HepG2 (cell line): ENCODE data around the gene AGXT. TPM values are rescaled to one million over a fixed set of nuclear protein-coding genes. Genes with fewer than 3 reads are reported as not detected.

Experiments used
- BCL3 ChIP-seq: sonication (generic); formaldehyde crosslinking; IDR thresholded peaks from 2 replicates; pipeline ENCODE4 v1.5.1; 2020; ENCODE audit warnings: mild to moderate bottlenecking, missing genetic modification reagents, moderate library complexity
- CBX5 ChIP-seq: sonication (generic); formaldehyde crosslinking; IDR thresholded peaks from 2 replicates; pipeline ENCODE4 v1.4.0; 2020; ENCODE audit warnings: missing genetic modification reagents, borderline replicate concordance
- CHCHD3 ChIP-seq: sonication (generic); formaldehyde crosslinking; IDR thresholded peaks from 2 replicates; pipeline ENCODE4 v1.8.0; 2022; ENCODE audit warnings: mild to moderate bottlenecking, missing genetic modification reagents, moderate library complexity
- MEIS1 ChIP-seq: sonication (generic); formaldehyde crosslinking; IDR thresholded peaks from 2 replicates; pipeline ENCODE4 v1.9.0; 2021; ENCODE audit warnings: mild to moderate bottlenecking, missing genetic modification reagents, moderate library complexity, borderline replicate concordance
- NFYC ChIP-seq: IDR thresholded peaks from 2 replicates; pipeline ENCODE4 v1.6.1; 2016; ENCODE audit warnings: missing genetic modification reagents, missing compliant biosample characterization
- POLR2G ChIP-seq: fragments of 200-400 bp; formaldehyde crosslinking; IDR thresholded peaks from 2 replicates; pipeline ENCODE4 v1.6.1; 2018; ENCODE audit warnings: mild to moderate bottlenecking, low read depth, low read length, moderate library complexity
- RARG ChIP-seq: sonication (generic); formaldehyde crosslinking; IDR thresholded peaks from 2 replicates; pipeline ENCODE4 v1.4.0; 2020; ENCODE audit warnings: low read depth, mild to moderate bottlenecking, missing genetic modification reagents
- RBFOX2 ChIP-seq: fragments of 200-400 bp; formaldehyde crosslinking; IDR thresholded peaks from 2 replicates; pipeline ENCODE4 v1.6.1; 2017; ENCODE audit warnings: low read depth, mild to moderate bottlenecking, low read length
- SAP130 ChIP-seq: IDR thresholded peaks from 2 replicates; pipeline ENCODE4 v1.6.1; 2016; ENCODE audit warnings: low read depth
- SNAPC2 ChIP-seq: sonication (generic); formaldehyde crosslinking; IDR thresholded peaks from 2 replicates; pipeline ENCODE4 v1.8.1; 2022; ENCODE audit warnings: mild to moderate bottlenecking, missing genetic modification reagents
- UBTF ChIP-seq: sonication (generic); formaldehyde crosslinking; IDR thresholded peaks from 2 replicates; pipeline ENCODE4 v1.4.0; 2020; ENCODE audit warnings: mild to moderate bottlenecking, missing genetic modification reagents
- ZBTB43 ChIP-seq: sonication (generic); formaldehyde crosslinking; conservative IDR thresholded peaks from 2 replicates; pipeline ENCODE4 v1.4.0; 2020; ENCODE audit warnings: missing genetic modification reagents
- ZBTB49 ChIP-seq: sonication (generic); formaldehyde crosslinking; IDR thresholded peaks from 2 replicates; pipeline ENCODE4 v1.4.0; 2020; ENCODE audit warnings: missing genetic modification reagents, borderline replicate concordance
- ZNF280D ChIP-seq: sonication (generic); formaldehyde crosslinking; IDR thresholded peaks from 2 replicates; pipeline ENCODE4 v1.5.1; 2020; ENCODE audit warnings: mild to moderate bottlenecking, missing genetic modification reagents
- ZNF574 ChIP-seq: sonication (generic); formaldehyde crosslinking; IDR thresholded peaks from 2 replicates; pipeline ENCODE4 v1.4.0; 2020; ENCODE audit warnings: missing genetic modification reagents
- polyA plus RNA-seq, 8 experiments: library from polyadenylated mRNA; depleted of rRNA in 3 of 8; stranded (reverse) in 7 of 8; unstranded in 1 of 8; fragments of >200 nt; fragmentation: Illumina TruSeq in 4 of 8; extraction: Trizol in 4 of 8; gene quantifications; 2 replicates each; pipeline versions ENCODE4 v1.2.1 to v1.2.3, GENCODE V29; 2011 to 2016; ENCODE audit warnings: low read depth in 4 of 8, missing spikeins in 1 of 8, mixed read lengths in 1 of 8; ENCODE audit not compliant: insufficient read depth in 1 of 8
- total RNA-seq, 5 experiments: library from RNA; depleted of rRNA; stranded (reverse); fragments of >200 nt; fragmentation: Illumina TruSeq; extraction: Trizol; gene quantifications; 2 replicates each; pipeline ENCODE4 v1.2.3, GENCODE V29; 2016; ENCODE audit warnings: low read depth in 1 of 5

The AGXT gene
- total and polyA plus RNA-seq, 2 of the 13 experiments (the other 11 are each of a cell fraction or from before 2014, with no cell fraction given): 41.9 to 96.1 TPM

- TF ChIP-seq ZBTB43 (CRISPR knock-in tag) (0 out of 2 replicates have a peak, but pooled peaks have one; percentile 23), RBFOX2 (no peak), MEIS1 (no peak), BCL3 (CRISPR knock-in tag) (no peak), CBX5 (CRISPR knock-in tag) (peak; percentile 44; the same call in 1 of the 2 replicates), CHCHD3 (CRISPR knock-in tag) (no peak), SNAPC2 (CRISPR knock-in tag) (no peak), ZNF280D (CRISPR knock-in tag) (no peak), SAP130 (CRISPR knock-in tag) (peak; percentile 57), RARG (no peak), UBTF (CRISPR knock-in tag) (peak; percentile 58), POLR2G (no peak), NFYC (CRISPR knock-in tag) (0 out of 2 replicates have a peak, but pooled peaks have one; percentile 13), ZBTB49 (CRISPR knock-in tag) (no peak), ZNF574 (CRISPR knock-in tag) (peak; percentile 76)
Measured at GRCh38 chr2:240840435-240841060, 28.1 kb upstream of the AGXT start (continued).
